MCF 10A (cell line): Measurements from ENCODE around the gene OLFML2A. TPM values are rescaled to one million over a fixed set of nuclear protein-coding genes. Genes with fewer than 3 reads are reported as not detected.

ENCODE experiments used
- BruUV-seq: library from RNA; stranded (reverse); fragments of 400-500 nt; replicated peaks from 2 replicates; lab custom pipeline; 2021; lab: Mats Ljungman, UMichigan
- CTCF ChIA-PET: fragments of 300-600 bp; sonication (Branson Sonifier 250); formaldehyde crosslinking; extraction: SDS; loops from one replicate; lab custom pipeline; 2021; ENCODE audit warnings: antibody characterized with exemption, inconsistent platforms; lab: Yijun Ruan, JAX
- POLR2A ChIA-PET: fragments of 300-600, 350-650 bp; sonication (Branson Sonifier 250); formaldehyde crosslinking; extraction: SDS; loops from one replicate; lab custom pipeline; 2020; ENCODE audit warnings: antibody characterized with exemption, inconsistent platforms; lab: Yijun Ruan, JAX
- DNase-seq: peaks from one replicate; pipeline ENCODE4 v3.0.0-alpha.2; 2018; ENCODE audit not compliant: unreplicated experiment
- H3K27ac Mint-ChIP-seq: one replicate; pipeline ENCODE4 v1.8.0; 2022; ENCODE audit warnings: mild to moderate bottlenecking, low read depth, mixed read lengths; ENCODE audit not compliant: unreplicated experiment
- H3K27me3 Mint-ChIP-seq: one replicate; pipeline ENCODE4 v1.8.0; 2022; ENCODE audit warnings: mixed read lengths; ENCODE audit not compliant: insufficient read depth, unreplicated experiment
- H3K36me3 Mint-ChIP-seq: one replicate; pipeline ENCODE4 v1.8.0; 2022; ENCODE audit warnings: mild to moderate bottlenecking, moderate library complexity, mixed read lengths; ENCODE audit not compliant: insufficient read depth, unreplicated experiment
- H3K4me1 Mint-ChIP-seq: one replicate; pipeline ENCODE4 v1.8.0; 2022; ENCODE audit warnings: mixed read lengths; ENCODE audit not compliant: insufficient read depth, unreplicated experiment
- H3K4me3 Mint-ChIP-seq: one replicate; pipeline ENCODE4 v1.8.0; 2022; ENCODE audit warnings: mild to moderate bottlenecking, moderate library complexity, mixed read lengths; ENCODE audit not compliant: unreplicated experiment
- H3K9me3 Mint-ChIP-seq: one replicate; pipeline ENCODE4 v1.8.0; 2022; ENCODE audit warnings: mixed read lengths; ENCODE audit not compliant: unreplicated experiment
- CTCF ChIP-seq: fragments of 200-600 bp; IDR thresholded peaks from one replicate; pipeline ENCODE4 v1.8.0; 2022; ENCODE audit warnings: antibody characterized with exemption, mild to moderate bottlenecking; ENCODE audit not compliant: unreplicated experiment
- intact Hi-C: fragments of 100-400 bp; cut with micrococcal nuclease; formaldehyde crosslinking; loops from 2 replicates; pipeline ENCODE4 v1.14.1; 2022
- total RNA-seq: library from RNA; stranded (reverse); gene quantifications from 2 replicates; pipeline ENCODE4 v1.2.3, GENCODE V29; 2022

OLFML2A gene
- total RNA-seq, 1 experiment from 2014 or later = 0.21 TPM

GRCh38 chr9:124846969-124847368 lies 70.0 kb downstream of the OLFML2A start:
- intact Hi-C loops = no loop called here
- no peak for DNase-seq
- no peaks in the 10 kb centered on the region for H3K27me3 Mint-ChIP-seq
- POLR2A ChIA-PET = interaction anchor here (0.9 to 1.7 kb wide), 3 partner anchors 71 to 75 kb away, joined by 3 to 6 read pairs (median 3); partner anchors contain the start of gene NR6A1
- BruUV-seq = no TSS peak
- no peak overlapping the region for H3K27ac Mint-ChIP-seq
- H3K4me1 Mint-ChIP-seq = no peaks in the 10 kb centered on the region
- no peak overlapping the region for H3K4me3 Mint-ChIP-seq
- H3K9me3 Mint-ChIP-seq = no peaks in the 10 kb centered on the region
- TF ChIP-seq CTCF = no peak
- CTCF ChIA-PET = interaction anchor here (0.5 to 29.4 kb wide), 7 partner anchors 9 to 417 kb away, joined by 3 to 927 read pairs (median 4); partner anchors contain the start of genes NR6A1 and OLFML2A
- no peaks in the 10 kb centered on the region for H3K36me3 Mint-ChIP-seq

DNA sequence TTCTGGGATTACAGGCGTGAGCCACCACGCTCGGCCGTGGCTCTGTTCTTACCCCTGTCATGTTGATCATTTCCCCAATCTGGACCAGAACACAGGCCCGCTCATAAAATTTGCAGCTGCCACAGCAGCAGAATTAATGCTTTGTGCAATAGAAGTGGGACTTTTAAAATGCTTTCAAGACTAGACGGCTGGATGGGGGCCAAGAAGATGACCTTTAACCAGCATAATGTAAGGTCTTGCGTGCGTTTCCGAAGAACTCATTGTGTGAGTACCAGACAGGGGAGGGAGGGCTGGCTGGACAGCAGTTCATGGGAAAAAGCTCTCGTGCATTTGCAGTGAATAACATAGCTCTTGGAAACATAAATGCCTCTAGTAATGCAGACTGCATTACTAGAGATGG lies 72.9 kb downstream of the OLFML2A start:
- H3K4me1 Mint-ChIP-seq = peaks cover 6% of the 10 kb centered on the region
- H3K27ac Mint-ChIP-seq = no peak overlapping the region
- no peaks in the 10 kb centered on the region for H3K27me3 Mint-ChIP-seq
- BruUV-seq = no TSS peak
- intact Hi-C loops = loop anchor here (5.0 kb wide), 1 partner anchor 38 kb away; no protein-coding TSS in a partner anchor
- no peak overlapping the region for H3K4me3 Mint-ChIP-seq
- ChIA-PET CTCF (interaction anchor here (0.6 to 29.4 kb wide), 5 partner anchors 13 to 75 kb away, joined by 3 to 927 read pairs (median 64); partner anchors contain the start of genes NR6A1 and OLFML2A), POLR2A (interaction anchor here (1.1 to 15.3 kb wide), 4 partner anchors 12 to 76 kb away, joined by 3 to 299 read pairs (median 5); partner anchors contain the start of genes NR6A1, OLFML2A and RPL35)
- no peaks in the 10 kb centered on the region for H3K9me3 Mint-ChIP-seq
- no peaks in the 10 kb centered on the region for H3K36me3 Mint-ChIP-seq
- TF ChIP-seq CTCF = no peak
- DNase-seq = no peak

DNA sequence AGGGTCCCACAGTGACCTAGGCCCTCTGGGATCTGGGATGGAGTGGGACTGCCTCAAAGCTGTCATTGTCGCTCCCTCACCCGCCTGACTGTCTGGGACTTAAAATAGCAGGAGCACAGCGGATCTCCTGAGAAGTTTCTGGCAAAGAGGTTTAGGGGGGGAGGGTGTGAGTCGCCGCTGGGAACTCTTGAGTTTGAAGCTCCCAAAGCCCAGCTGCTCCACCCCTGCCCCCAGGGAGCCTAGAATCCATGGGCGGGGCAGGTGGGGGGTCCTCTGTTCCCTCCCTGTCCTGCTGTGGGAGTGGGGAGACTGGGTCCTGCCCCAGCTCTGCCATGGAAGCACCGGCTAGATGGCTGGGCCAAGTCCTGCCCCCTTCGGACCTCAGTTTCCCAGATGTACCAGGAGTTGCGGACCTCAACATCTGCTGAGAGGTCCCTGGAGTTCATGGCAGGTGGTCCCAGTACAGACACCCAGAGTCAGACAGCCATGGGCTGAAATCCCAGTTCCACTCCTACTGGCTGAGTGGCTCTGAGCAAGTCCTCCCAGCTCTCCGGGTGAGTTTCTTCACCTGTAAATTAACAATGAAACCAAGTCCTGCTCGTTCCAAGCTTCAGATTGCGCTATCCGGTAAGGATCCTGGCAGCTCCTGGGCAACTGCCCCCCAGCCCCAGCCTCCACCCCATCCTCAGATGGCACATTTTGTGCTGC lies 75.3 kb downstream of the OLFML2A start:
- TF ChIP-seq CTCF = no peak
- Mint-ChIP-seq H3K36me3 (peaks cover 14% of the 10 kb centered on the region), H3K27me3 (no peaks in the 10 kb centered on the region), H3K4me1 (peaks cover 6% of the 10 kb centered on the region), H3K27ac (no peak overlapping the region), H3K9me3 (no peaks in the 10 kb centered on the region), H3K4me3 (peak overlapping the region; percentile 54)
- no TSS peak for BruUV-seq
- ChIA-PET POLR2A (interaction anchor here (1.0 to 15.3 kb wide), 9 partner anchors 11 to 79 kb away, joined by 3 to 299 read pairs (median 7); partner anchors contain the start of genes ARPC5L, NR6A1, OLFML2A and RPL35), CTCF (interaction anchor here (0.5 to 29.4 kb wide), 33 partner anchors 8 to 1296 kb away, joined by 3 to 927 read pairs (median 4); partner anchors contain the start of genes NR6A1 and OLFML2A)
- no peak for DNase-seq
- intact Hi-C loops = loop anchor here (2.0 to 5.0 kb wide), 2 partner anchors 40 to 139 kb away; no protein-coding TSS in a partner anchor
